GM12892 (cell line): ENCODE data around the gene SLFN14.

Experiments
- POLR2A ChIP-seq: IDR thresholded peaks from 2 replicates; pipeline ENCODE4 v1.6.1; 2011; ENCODE audit warnings: low read depth, low read length, control low read depth
- POLR2AphosphoS5 ChIP-seq: IDR thresholded peaks from 2 replicates; pipeline ENCODE4 v1.6.1; 2011; ENCODE audit warnings: low read depth, low read length, control low read depth
- TAF1 ChIP-seq: IDR thresholded peaks from 2 replicates; pipeline ENCODE4 v1.6.1; 2011; ENCODE audit warnings: low read depth, mild to moderate bottlenecking, control low read depth, low read length, borderline replicate concordance

DNA sequence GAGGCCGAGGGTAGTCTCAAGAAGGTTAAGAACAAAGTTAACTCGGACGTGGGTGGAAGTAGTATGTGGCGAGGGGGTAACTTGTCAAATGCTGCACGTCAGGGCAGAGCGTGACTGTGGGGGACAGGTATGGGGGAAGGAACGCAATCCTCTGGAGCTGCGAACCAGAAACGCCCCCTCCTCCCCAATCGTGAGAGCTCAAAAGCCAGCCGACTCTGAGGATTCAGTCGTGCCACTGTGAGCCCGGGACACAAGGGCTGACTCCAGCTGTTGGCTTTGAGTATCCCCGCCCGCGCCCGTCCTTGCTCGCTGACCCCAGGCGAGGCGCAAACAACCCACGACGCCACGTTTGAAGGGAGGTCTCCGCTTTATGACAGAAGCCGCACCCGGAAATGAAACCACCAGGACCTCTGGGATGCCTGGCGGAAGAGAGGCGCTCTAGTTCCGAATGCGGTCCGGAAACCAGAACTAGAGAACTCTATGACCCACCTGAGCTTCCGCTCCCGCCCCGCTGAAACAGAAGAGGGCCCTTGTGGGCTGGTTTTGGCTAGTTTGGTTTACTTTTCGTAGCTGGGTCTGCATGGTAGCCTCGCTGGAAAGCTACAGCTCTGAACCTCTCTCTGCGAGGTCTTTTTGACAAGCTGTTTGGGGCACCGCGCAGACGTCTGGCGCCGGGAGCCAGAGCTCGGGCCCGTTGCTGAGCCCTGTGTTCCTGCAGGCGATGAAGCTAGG is 17.7 kb upstream of the SLFN14 start, which contains the start of gene PEX12:
- TF ChIP-seq POLR2A = peak; percentile 83
- peak; percentile 82 for TF ChIP-seq POLR2AphosphoS5
- TF ChIP-seq TAF1 = peak; percentile 66; the same call in 1 of the 2 replicates
